Posterior cingulate gyrus (tissue), 11 donors: ENCODE data around the gene AFF3.

Experiments used
- DNase-seq, 10 donors: peaks; one replicate each; pipeline versions ENCODE4 v3.0.0 to v3.0.0-alpha.2; 2020 to 2021; ENCODE audit warnings: mixed read lengths in 3 of 10
- intact Hi-C: fragments of 100-400 bp; cut with DNase I; formaldehyde crosslinking; loops from one replicate; pipeline ENCODE4 v1.15.1; 2023

The AFF3 gene

DNA sequence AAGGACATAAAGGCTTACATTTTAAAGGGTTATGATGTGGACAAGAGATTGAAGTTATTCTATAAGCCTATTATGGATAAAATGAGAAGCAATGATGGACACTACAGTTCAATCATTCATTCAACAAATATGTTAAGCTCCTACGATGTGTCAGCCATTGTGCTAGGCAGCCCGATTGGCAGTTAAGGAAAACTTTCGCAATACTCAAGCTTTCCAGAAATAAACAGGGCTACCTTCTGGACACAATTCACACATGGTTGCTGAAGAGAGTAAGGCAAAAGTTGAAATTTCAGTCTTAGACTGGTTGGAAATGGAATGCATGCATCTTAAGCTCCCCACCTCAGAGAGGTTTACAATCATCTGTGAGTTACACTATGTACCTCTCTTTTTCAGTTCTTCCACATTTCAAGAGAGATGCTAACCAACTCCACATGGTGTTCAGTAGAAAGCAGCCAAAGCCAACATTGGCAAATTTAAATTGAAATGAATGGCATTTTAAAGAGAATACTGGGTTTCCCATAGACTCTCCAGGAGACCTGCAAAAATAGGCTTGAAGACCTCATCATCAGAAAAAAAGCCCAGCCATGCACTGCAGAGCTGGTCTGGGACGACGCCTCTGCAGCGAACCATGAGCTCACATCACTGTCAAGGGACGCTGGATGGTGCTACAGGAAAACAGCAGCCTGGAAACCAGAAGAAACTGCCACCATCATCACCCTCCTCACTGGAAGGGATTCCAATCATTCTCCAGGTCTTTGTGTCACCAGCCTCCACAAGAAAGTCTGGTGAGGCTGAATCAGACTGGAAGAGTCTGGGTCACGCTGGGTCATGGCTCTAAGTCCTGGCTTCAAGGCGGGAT is 276.3 kb downstream of the AFF3 start:
- intact Hi-C loops, result no loop called here
- DNase-seq, result no peak

DNA sequence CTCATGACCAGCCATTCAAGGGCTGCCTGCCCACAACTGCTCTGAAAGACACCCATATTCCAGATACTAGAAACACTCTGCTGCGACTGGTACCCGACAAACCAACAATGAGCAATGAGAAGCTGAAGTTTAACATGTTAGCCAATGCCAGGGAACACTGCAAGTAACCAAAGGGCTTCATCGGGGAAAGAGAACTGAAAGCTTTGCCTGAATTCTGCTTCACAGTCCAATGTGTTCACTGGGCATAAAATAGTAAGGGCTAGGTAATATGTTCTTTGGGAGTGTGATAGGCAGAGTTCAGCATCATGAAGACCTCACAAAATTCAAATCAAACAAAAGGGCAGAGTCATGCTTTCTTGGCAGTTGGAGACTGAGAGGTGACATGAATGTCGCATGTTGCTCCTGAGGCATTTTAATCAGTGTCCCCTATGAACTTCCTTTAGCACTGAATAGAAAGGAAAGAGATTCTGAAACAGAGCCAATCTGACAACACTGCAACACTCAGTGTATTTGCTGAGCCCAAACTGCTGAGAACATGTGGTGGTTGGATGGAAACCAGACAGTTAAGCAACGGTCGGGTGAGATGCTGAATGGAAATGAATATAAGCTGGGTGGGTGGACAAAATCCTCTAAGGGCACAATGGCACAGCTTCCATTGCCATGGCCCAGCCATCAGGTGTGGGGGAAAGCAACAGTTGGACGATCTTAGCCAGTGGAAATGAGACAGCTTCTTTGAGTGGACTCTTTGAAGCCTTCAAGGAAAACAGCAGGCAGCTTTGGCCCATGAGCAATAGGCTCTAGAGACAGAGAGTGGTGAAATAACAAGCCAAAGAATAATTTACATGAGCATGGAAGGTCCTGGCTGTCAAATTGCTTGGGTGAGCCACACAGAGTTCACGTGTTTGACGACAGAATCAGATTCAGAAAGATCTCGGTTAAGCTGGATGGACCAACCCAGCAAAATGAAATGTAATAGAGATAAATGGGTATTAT is 277.5 kb downstream of the AFF3 start:
- DNase-seq, result no peak
- intact Hi-C loops, result no loop called here

DNA sequence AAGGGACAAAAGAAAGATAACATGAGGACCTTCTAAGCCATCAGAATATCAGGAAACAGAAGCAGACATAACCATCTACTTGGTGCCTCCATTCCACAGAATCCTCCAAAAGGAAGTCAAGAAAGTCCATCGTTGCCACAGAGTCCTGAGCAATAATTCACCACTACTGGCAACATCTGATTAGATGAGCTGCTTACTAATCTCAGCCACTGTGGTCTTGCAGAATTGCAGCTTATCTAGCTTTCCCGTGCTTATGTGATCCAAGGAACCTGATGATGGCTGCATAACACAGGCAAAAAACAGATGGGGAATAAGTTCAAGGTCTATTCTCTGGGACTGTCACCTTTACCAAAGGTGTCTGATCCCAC is 278.5 kb downstream of the AFF3 start:
- intact Hi-C loops, result no loop called here
- no peak for DNase-seq

DNA sequence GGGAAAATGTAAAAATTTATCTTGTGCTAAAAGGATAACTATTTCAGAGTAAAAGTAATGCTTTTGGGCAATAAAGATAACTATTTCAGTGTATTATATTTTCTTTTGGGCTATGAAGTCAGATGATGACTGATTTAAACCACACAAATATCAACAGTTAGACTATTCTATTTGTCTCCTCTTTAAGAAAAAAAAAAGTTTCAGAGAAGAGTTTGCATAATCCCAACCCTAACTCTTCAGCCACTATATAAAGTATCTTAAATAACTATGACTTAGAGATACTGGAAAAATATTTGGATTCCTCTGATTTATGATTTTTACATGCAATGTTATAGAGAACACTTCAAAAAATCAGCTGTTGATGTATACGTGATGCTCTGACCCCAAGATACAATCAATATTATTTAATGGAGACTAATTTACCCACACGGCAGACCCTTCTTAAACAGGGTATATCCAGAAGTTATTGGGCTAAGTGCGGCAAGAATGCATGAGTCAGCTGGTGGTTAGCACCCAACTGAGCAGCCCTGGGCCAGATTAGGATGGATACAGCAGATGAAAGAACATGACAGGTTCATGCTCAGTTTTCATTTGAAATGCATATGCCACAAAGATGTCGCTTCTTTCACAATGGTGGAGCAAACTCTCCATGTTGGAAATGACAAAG is 279.0 kb downstream of the AFF3 start:
- no peak for DNase-seq
- intact Hi-C loops, result no loop called here

DNA sequence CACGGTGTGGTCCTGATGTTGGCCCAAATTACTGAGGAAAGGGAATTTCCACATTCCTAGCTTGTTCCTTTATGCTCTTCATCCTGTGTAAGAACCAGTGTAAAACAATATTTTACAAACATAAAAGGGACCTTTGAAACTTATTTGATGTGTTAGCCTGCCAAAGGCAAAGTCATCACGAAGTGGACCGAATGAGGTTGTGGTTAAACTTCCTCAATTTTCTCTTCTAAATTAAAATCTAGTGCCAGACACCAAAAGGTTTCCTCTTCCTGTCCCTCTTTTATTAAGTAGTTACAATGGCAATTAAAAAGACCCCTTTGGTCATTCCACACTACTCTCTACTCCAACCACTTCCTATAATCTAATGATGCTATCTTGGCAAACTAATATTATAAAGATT is 279.8 kb downstream of the AFF3 start:
- intact Hi-C loops, result no loop called here
- DNase-seq, result no peak

DNA sequence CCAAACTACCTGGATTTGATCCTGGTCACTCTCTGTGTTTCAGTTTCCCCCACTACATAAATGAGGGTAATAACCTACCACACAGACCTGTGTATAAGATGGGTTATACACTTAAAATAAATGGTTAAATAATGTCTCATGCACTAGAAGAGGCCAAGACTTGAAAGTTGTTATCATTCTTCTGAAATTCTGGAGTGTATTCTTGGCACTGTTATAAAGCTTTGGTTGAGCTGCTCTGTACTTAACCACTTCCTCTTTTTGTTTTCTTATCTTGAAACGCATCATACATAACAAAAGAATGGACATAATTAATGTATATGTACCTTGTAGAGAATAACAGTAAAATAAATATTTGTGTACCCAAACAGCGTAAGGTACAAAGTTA is 281.0 kb downstream of the AFF3 start:
- intact Hi-C loops, result no loop called here
- DNase-seq, result no peak

DNA sequence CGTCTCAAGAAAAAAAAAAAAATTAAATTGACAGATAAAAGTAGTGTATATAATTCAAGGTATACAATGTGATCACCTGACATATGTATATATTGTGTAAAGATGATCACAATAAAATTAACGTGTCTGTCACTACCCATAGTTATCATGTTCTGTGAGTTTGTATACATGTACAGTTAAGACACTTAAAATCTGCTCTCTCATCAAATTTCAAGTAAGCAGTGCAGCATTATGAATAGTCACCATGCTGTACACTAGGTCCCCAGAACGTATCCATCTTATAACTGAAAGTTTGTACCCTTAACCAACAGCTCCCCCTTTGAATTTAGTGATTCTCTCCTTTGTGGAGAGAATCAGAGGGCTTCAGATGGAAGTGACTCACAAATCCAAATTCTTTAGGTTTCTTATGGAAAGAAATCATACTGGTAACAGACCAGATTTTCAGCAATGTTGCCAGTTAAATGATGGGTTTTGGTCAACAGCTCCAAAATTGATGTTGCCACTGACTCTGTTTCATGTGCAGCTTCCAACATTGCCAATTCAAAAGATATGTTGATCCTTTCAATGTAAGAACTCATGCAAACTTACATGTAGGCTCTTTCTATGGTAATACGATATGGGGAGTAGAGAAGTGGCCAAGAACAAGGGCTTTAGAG is 281.5 kb downstream of the AFF3 start:
- DNase-seq, result no peak
- intact Hi-C loops, result no loop called here

DNA sequence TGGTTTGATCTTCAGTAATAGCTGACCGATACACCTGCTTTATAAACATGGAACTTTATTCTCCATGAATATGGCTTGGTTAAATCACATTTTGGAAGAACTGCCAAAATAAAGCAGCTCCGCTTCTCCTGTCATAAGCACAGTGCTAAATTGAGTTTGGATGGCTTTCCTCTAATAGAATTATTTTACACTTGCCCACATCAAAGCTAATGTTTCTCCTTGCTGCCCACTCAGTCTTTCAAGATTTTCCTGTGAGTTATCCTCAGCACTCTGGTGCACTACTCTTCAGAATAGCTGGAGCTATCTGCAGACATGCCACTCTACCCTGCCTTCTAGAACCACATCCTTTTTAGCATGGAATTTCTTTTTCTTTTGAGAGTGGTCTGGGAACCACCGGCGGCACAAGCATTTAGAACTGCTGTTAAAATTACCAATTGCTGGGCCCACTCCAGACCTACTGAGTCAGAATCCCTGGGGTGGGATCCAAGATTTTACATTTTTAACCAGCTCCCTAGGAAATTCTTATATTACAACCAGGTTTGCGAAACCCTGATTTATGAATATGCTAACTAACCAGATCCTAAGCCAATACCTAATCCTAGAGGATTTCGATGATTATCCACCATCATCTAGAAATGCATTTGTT is 283.3 kb downstream of the AFF3 start:
- peak in 1 of 10 donors; percentile 41 for DNase-seq
- intact Hi-C loops, result no loop called here

DNA sequence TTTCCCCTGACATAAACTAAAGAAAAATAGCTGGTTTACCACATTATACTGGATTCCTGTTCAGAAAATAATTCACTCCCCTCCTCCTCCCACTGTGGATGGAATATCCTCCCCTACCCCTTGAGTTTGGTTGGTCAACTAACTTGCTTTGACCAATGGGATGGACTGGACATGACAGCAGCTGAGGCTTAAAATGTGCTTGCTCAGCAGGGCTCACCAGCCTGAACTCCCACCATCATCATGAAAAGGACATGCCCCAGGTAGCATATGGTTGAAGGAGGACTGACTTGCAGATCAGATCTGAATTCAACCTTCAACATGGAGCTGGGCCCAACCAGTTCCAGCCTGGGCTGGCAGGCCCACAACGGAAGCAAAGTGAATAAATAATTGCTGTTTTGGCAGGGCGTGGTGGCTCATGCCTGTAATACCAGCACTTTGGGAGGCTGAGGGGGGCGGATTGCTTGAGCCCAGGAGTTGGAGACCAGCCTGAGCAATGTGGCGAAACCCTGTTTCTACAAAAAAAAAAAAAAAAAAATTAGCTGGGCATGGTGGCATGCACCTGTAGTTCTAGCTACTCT is 284.4 kb downstream of the AFF3 start:
- intact Hi-C loops, result no loop called here
- peak in 2 of 10 donors; percentile 40 to 50 for DNase-seq

DNA sequence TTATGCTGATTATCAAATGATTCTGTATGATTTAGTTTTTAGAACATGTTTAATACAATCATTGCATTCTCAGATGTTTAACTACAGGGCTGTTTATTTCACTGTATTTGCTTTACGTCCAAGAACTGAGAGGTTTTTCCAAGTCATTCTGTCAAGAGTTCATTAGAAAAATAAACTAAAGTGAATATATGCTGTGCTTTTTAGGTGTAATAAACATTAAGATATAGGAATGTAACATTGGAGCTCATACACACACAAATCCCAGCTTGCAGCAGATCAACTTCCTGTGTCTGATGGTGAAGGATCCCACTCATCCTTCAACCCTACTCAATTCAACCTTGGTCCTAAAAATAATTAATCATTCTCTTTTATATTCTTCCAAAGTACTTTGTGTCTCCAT is 285.0 kb downstream of the AFF3 start:
- intact Hi-C loops, result no loop called here
- DNase-seq, result no peak

DNA sequence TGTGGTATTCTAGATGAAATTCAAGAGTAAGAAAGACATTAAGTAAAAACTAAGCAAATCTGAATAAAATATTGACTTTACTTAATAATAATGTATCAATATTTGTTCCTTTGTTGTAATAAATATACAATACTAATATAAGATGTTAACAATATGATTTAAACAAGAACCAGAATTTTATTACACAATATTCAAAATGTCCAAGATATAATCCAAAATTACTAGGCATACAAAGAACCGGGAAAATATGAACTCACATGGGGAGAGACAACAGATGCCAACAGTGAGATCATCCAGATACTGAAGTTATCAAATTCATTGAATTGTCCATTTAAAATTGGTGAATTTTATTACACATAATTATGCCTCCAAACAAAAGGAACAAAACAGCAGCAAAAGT is 286.3 kb downstream of the AFF3 start:
- DNase-seq, result no peak
- intact Hi-C loops, result no loop called here

DNA sequence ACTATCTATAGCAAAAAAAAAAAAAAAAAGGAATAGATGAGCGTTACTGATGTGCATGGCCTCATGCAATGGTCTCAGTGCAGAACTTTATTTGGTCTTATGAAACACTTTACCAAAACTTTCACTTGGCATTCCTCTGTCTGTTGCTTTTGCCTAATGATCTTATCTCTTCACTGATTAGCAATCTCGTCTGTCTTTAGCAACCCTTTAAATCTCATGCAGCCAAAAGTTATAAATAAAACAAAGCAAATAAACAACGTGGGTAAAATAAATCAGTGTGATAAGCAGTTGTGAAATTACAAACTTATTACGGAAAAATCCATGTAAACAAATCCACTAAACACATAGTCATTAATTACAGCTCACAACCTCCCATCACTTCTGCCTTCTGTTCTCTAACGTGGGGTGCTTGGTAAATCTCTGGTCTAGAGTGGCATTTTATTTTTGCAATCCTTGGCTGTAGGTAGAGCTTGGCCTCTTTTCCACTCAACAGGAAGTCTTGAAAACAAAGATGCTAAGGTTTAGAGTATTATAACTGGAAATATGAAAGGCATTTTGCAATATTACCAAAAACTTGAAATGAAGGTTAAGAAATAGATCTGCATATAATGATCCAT is 288.0 kb downstream of the AFF3 start:
- intact Hi-C loops, result no loop called here
- no peak for DNase-seq

DNA sequence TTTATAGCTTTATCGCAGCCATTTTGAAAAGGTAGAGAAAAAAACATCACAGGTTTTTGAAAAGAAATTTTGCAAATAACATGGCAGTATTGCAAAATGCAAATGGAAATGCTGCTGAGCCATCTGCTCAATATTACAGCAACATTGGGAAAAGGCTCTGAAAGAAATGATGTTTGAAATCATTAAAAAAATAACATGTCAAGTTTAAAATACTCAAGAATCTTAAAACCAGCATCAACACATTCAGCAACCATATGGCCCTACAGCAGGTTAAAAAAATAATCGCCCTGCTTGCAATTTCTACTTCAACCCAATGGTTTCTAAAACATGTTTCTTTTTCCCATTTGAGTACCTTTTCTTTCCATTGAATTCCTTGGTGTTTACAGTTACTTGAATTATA is 289.4 kb downstream of the AFF3 start:
- no peak for DNase-seq
- intact Hi-C loops, result no loop called here

DNA sequence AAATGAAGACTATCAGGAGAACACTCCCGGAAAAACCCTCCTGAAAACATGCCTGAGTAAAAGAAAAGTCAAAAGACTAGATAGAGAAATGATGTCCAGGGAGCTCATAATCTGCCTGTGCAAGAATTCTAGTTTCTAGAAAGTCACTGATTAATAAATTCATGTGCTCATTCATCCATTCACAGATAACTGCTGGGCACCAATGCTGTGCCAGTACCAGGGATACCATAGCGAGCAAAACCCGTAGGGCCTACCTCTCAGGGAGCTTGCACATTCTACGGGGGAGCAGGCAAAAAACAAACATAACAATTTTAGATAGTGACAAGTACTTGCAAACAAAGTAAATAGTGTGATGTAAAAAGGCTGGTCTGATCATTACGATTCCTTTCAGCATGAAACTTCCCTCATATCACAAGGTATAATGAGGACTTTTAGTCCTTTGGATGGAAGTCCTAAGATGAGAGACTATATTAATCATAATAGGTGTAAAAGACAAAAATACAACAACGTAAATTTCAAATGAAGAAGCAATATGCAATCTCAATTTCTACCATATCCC is 289.9 kb downstream of the AFF3 start:
- DNase-seq, result no peak
- intact Hi-C loops, result no loop called here

DNA sequence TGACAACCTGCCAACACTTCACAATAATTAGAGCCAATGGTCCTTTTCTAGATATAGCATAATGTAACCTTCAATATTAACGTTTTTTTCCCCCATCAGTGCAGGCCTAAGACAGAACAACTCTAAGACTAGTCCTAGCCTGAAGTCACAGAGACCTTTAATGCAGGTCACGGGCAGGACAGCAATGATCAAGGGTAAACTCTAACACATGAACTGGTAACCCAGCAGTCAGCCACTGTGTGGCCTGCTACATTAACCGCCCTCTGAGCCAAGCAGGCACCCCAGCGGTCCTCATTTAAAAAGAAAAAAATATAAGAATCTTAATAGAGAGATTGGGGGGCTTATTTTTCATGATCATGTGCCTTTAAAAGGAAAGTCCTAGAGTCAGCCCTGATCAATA is 290.6 kb downstream of the AFF3 start:
- no peak for DNase-seq
- intact Hi-C loops, result no loop called here

DNA sequence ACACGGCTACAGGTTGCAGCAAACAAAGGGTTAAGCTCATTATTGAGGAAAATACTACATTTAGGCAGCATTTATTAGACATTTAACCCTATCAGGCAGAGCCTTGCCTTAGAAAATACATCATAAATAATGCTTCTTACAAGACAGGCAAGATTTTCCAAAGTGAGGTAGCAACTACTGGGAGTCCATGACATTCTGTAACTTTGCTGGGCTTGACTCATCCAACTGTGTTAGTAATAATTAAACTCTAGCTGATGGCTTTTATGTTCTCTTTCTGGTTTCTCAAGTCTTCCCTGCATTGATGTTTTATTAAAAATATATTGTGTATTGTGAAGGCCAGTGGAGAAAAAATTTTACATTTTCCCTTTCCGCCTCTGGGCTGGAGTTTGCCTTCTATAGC is 291.3 kb downstream of the AFF3 start:
- intact Hi-C loops, result no loop called here

DNA sequence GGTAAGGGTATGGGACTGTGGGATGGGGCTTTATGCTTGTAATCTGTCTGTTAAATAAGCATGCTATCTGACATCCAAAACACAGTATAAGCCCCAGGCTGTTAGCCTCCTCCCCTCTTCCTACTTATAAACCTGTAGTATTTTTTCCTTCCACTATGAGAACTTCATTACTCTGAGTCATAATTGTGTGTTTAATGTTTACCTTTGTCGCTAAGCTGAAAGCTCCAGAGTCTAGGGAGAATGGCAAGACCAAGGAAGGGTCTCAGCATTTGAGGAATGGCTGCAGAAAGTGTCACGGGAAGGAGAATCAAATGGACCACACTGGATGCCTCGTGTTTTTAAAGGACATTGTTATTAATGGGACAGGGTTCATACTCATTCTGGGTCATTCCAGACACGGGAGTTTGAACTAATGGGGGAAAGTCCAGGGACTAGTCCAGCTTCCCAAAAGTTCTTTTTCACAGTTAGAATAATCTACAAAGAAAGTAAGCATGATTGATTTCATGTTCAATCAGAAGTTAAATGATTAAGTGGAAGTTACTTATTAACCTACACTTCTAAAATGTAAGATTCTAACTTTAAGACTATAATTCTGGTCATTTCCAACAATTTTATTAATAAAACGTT is 292.2 kb downstream of the AFF3 start:
- intact Hi-C loops, result no loop called here
- no peak for DNase-seq

More for the DNA sequence above, 291.3 kb downstream of the AFF3 start:
- DNase-seq, result no peak

DNA sequence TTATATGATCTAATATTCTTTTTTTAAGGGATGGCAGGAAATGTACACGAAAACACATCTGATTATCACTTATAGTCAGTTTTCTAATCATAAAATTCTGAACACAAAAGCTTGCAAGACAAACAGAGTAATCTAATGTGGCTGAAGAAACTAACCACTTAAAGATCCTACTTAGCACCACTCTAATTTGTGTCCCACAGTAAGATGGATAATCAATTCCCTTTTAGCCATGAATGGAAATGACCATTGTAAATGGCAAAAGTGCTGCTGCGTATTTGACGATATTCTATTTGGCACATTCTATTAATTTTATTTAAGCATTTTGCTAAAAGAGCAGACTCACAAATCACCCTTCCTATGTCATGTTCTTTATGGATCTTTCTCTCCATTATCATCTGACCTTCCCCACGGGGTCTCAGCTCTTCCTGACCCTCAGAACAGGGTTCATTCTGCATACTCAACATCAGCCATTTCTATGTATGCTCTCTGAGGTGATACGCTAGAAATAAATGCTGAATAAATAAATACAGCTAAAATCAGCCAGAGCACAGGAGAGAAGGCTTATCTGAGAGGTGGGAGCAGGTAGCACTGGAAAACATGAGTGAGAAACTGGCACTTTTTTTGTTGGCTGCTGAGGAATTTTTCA is 295.8 kb downstream of the AFF3 start:
- no peak for DNase-seq
- intact Hi-C loops, result no loop called here
